ENCODE measurements around the gene PSMC4.

The PSMC4 gene

GRCh38 chr19:39982883-39983282, 11.9 kb downstream of the PSMC4 start:
- Histone ChIP-seq H3K9me3 (ENCODE audit: control insufficient read depth, low read length) (peaks cover 6% of the 10 kb centered on the region), H3K36me3 (ENCODE audit: control insufficient read depth, insufficient read depth, low read length) (peaks cover 44% of the 10 kb centered on the region), H3K27me3 (replicated peaks; ENCODE audit: control insufficient read depth, insufficient read depth, low read length, poor library complexity, severe bottlenecking) (no peaks in the 10 kb centered on the region)

GRCh38 chr19:39983695-39984300, 12.8 kb downstream of the PSMC4 start:
- no peak overlapping the region for H3K4me3 ChIP-seq (ENCODE audit: insufficient read depth, low read depth, low read length, poor library complexity, severe bottlenecking)
- H3K36me3 ChIP-seq (ENCODE audit: control insufficient read depth, insufficient read depth, low read length): peaks cover 37% of the 10 kb centered on the region
- peaks cover 6% of the 10 kb centered on the region for H3K9me3 ChIP-seq (ENCODE audit: control insufficient read depth, low read length)

More at GRCh38 chr19:39982883-39983282, 11.9 kb downstream of the PSMC4 start:
- DNase-seq: no peak
- Histone ChIP-seq H3K27ac (ENCODE audit: insufficient read depth, low read length, poor library complexity, severe bottlenecking) (no peak overlapping the region), H3K4me3 (ENCODE audit: insufficient read depth, low read depth, low read length, poor library complexity, severe bottlenecking) (no peak overlapping the region), H3K4me1 (ENCODE audit: control insufficient read depth, insufficient read depth, low read length, poor library complexity, severe bottlenecking) (no peaks in the 10 kb centered on the region)

GRCh38 chr19:39986643-39987042, 15.7 kb downstream of the PSMC4 start:
- no peak overlapping the region for H3K27ac ChIP-seq (ENCODE audit: insufficient read depth, low read length, poor library complexity, severe bottlenecking)
- H3K4me1 ChIP-seq (ENCODE audit: control insufficient read depth, insufficient read depth, low read length, poor library complexity, severe bottlenecking): no peaks in the 10 kb centered on the region

More at GRCh38 chr19:39983695-39984300, 12.8 kb downstream of the PSMC4 start:
- no peak for DNase-seq
- no peak overlapping the region for H3K27ac ChIP-seq (ENCODE audit: insufficient read depth, low read length, poor library complexity, severe bottlenecking)
- no peaks in the 10 kb centered on the region for H3K27me3 ChIP-seq (replicated peaks; ENCODE audit: control insufficient read depth, insufficient read depth, low read length, poor library complexity, severe bottlenecking)
- H3K4me1 ChIP-seq (ENCODE audit: control insufficient read depth, insufficient read depth, low read length, poor library complexity, severe bottlenecking): no peaks in the 10 kb centered on the region

DNA sequence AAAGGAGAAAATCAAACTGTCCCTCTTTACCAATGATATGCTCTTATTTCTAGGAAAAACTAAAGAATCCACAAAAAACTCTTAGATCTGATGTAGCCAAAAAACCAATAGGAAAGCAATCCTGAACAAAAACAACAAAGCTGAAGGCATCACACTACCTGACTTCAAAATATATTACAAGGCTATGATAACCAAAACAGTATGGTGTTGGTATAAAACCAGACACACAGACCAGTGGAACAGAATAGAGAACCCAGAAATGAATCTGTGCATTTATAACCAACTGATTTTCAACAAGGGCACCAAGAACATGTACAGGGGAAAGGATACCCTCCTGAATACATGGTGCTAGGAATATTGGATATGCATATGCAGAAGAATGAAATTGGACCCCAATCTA, 16.2 kb downstream of the PSMC4 start:
- Histone ChIP-seq H3K27ac (ENCODE audit: insufficient read depth, low read length, poor library complexity, severe bottlenecking) (no peak overlapping the region), H3K36me3 (ENCODE audit: control insufficient read depth, insufficient read depth, low read length) (peaks cover 11% of the 10 kb centered on the region), H3K4me3 (ENCODE audit: insufficient read depth, low read depth, low read length, poor library complexity, severe bottlenecking) (no peak overlapping the region), H3K9me3 (ENCODE audit: control insufficient read depth, low read length) (peaks cover 6% of the 10 kb centered on the region), H3K27me3 (replicated peaks; ENCODE audit: control insufficient read depth, insufficient read depth, low read length, poor library complexity, severe bottlenecking) (no peaks in the 10 kb centered on the region), H3K4me1 (ENCODE audit: control insufficient read depth, insufficient read depth, low read length, poor library complexity, severe bottlenecking) (no peaks in the 10 kb centered on the region)
- DNase-seq: no peak

More at GRCh38 chr19:39986643-39987042, 15.7 kb downstream of the PSMC4 start:
- Histone ChIP-seq H3K36me3 (ENCODE audit: control insufficient read depth, insufficient read depth, low read length) (peaks cover 14% of the 10 kb centered on the region), H3K27me3 (replicated peaks; ENCODE audit: control insufficient read depth, insufficient read depth, low read length, poor library complexity, severe bottlenecking) (no peaks in the 10 kb centered on the region), H3K4me3 (ENCODE audit: insufficient read depth, low read depth, low read length, poor library complexity, severe bottlenecking) (no peak overlapping the region), H3K9me3 (ENCODE audit: control insufficient read depth, low read length) (peaks cover 6% of the 10 kb centered on the region)
- DNase-seq: no peak

DNA sequence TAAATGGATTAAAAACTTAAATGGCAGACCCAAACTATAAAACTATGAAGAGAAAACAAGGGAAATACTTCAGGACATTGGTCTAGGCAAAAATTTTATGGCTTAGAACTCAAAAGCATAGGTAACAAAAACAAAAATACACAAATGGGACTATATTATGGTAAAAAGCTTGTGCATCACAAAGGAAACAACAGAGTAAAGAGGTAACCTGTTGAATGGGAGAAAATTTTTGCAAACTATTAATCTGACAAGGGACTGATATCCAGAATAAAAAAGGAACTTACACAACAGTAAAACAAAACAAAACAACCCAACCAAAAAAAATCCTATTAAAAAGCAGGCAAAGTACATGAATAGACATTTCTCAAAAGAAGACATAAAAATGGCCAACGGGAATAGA, 16.6 kb downstream of the PSMC4 start:
- no peak for DNase-seq
- peaks cover 7% of the 10 kb centered on the region for H3K36me3 ChIP-seq (ENCODE audit: control insufficient read depth, insufficient read depth, low read length)
- H3K27me3 ChIP-seq (replicated peaks; ENCODE audit: control insufficient read depth, insufficient read depth, low read length, poor library complexity, severe bottlenecking): no peaks in the 10 kb centered on the region
- peaks cover 6% of the 10 kb centered on the region for H3K9me3 ChIP-seq (ENCODE audit: control insufficient read depth, low read length)
- H3K4me3 ChIP-seq (ENCODE audit: insufficient read depth, low read depth, low read length, poor library complexity, severe bottlenecking): no peak overlapping the region
- no peaks in the 10 kb centered on the region for H3K4me1 ChIP-seq (ENCODE audit: control insufficient read depth, insufficient read depth, low read length, poor library complexity, severe bottlenecking)
- no peak overlapping the region for H3K27ac ChIP-seq (ENCODE audit: insufficient read depth, low read length, poor library complexity, severe bottlenecking)

- H3K36me3 ChIP-seq (ENCODE audit: control insufficient read depth, insufficient read depth, low read length): peaks cover 6% of the 10 kb centered on the region
- H3K4me1 ChIP-seq (ENCODE audit: control insufficient read depth, insufficient read depth, low read length, poor library complexity, severe bottlenecking): peaks cover 11% of the 10 kb centered on the region
- H3K9me3 ChIP-seq (ENCODE audit: control insufficient read depth, low read length): no peaks in the 10 kb centered on the region
- H3K27me3 ChIP-seq (replicated peaks; ENCODE audit: control insufficient read depth, insufficient read depth, low read length, poor library complexity, severe bottlenecking): no peaks in the 10 kb centered on the region
- no peak overlapping the region for H3K4me3 ChIP-seq (ENCODE audit: insufficient read depth, low read depth, low read length, poor library complexity, severe bottlenecking)
- no peak overlapping the region for H3K27ac ChIP-seq (ENCODE audit: insufficient read depth, low read length, poor library complexity, severe bottlenecking)
- no peak for DNase-seq
Observed at GRCh38 chr19:39993605-39994004, 22.6 kb downstream of the PSMC4 start.

- peaks cover 11% of the 10 kb centered on the region for H3K4me1 ChIP-seq (ENCODE audit: control insufficient read depth, insufficient read depth, low read length, poor library complexity, severe bottlenecking)
- H3K36me3 ChIP-seq (ENCODE audit: control insufficient read depth, insufficient read depth, low read length): peaks cover 6% of the 10 kb centered on the region
- no peak for DNase-seq
- no peak overlapping the region for H3K4me3 ChIP-seq (ENCODE audit: insufficient read depth, low read depth, low read length, poor library complexity, severe bottlenecking)
- no peaks in the 10 kb centered on the region for H3K27me3 ChIP-seq (replicated peaks; ENCODE audit: control insufficient read depth, insufficient read depth, low read length, poor library complexity, severe bottlenecking)
- no peaks in the 10 kb centered on the region for H3K9me3 ChIP-seq (ENCODE audit: control insufficient read depth, low read length)
- no peak overlapping the region for H3K27ac ChIP-seq (ENCODE audit: insufficient read depth, low read length, poor library complexity, severe bottlenecking)
Observed at GRCh38 chr19:39994361-39994760, 23.4 kb downstream of the PSMC4 start.

- Histone ChIP-seq H3K9me3 (ENCODE audit: control insufficient read depth, low read length) (no peaks in the 10 kb centered on the region), H3K4me1 (ENCODE audit: control insufficient read depth, insufficient read depth, low read length, poor library complexity, severe bottlenecking) (peaks cover 11% of the 10 kb centered on the region), H3K27me3 (replicated peaks; ENCODE audit: control insufficient read depth, insufficient read depth, low read length, poor library complexity, severe bottlenecking) (no peaks in the 10 kb centered on the region), H3K27ac (ENCODE audit: insufficient read depth, low read length, poor library complexity, severe bottlenecking) (no peak overlapping the region), H3K4me3 (ENCODE audit: insufficient read depth, low read depth, low read length, poor library complexity, severe bottlenecking) (no peak overlapping the region), H3K36me3 (ENCODE audit: control insufficient read depth, insufficient read depth, low read length) (peaks cover 6% of the 10 kb centered on the region)
- DNase-seq: no peak
Observed at GRCh38 chr19:39995794-39996193, 24.8 kb downstream of the PSMC4 start.

DNA sequence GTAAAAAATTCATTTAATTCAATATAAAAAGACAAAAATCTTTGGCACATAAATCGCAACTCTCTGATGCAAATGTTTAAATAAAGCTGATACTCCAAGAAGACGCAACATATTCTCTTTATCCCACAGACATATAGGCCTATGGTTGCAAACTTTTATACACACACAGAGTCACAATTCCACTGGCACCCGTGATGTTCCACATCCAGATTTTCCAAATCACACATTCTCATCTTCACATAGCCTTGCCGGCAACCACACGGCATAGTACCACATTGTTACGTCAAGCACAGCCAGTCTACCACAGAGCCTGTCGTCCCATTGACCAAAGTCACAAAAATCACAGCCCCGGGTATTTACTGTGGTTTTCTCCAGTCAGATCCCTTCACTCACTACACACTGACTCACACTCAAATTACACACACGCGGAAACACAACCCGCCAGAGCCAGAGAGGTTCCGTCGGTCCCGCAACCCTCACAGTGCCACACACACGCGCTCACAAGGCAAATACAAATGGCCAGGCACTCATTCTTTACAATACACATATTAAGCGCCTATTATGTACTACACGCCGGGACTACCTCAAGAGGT, 25.3 kb downstream of the PSMC4 start:
- H3K9me3 ChIP-seq (ENCODE audit: control insufficient read depth, low read length): no peaks in the 10 kb centered on the region
- peak overlapping the region; percentile 83 for H3K27ac ChIP-seq (ENCODE audit: insufficient read depth, low read length, poor library complexity, severe bottlenecking)
- H3K4me1 ChIP-seq (ENCODE audit: control insufficient read depth, insufficient read depth, low read length, poor library complexity, severe bottlenecking): peaks cover 11% of the 10 kb centered on the region
- H3K4me3 ChIP-seq (ENCODE audit: insufficient read depth, low read depth, low read length, poor library complexity, severe bottlenecking): peak overlapping the region; percentile 74
- H3K27me3 ChIP-seq (replicated peaks; ENCODE audit: control insufficient read depth, insufficient read depth, low read length, poor library complexity, severe bottlenecking): no peaks in the 10 kb centered on the region
- peak in 2 of 3 donors; percentile 15 to 26 for DNase-seq
- H3K36me3 ChIP-seq (ENCODE audit: control insufficient read depth, insufficient read depth, low read length): peaks cover 6% of the 10 kb centered on the region

GRCh38 chr19:39996811-39997637, 26.1 kb downstream of the PSMC4 start, which contains the start of gene ZNF546:
TSS of gene ZNF546 (plus strand) at chr19:39997060. CDS start at chr19:39998327, 1,267 bp downstream.
- no peaks in the 10 kb centered on the region for H3K9me3 ChIP-seq (ENCODE audit: control insufficient read depth, low read length)

More at GRCh38 chr19:39996811-39997637, 26.1 kb downstream of the PSMC4 start, which contains the start of gene ZNF546:
- H3K27me3 ChIP-seq (replicated peaks; ENCODE audit: control insufficient read depth, insufficient read depth, low read length, poor library complexity, severe bottlenecking): no peaks in the 10 kb centered on the region
- DNase-seq: peak; percentile 76 to 85 (median 81)
- H3K4me3 ChIP-seq (ENCODE audit: insufficient read depth, low read depth, low read length, poor library complexity, severe bottlenecking): peak within 1 kb of the TSS; percentile 74
- H3K36me3 ChIP-seq (ENCODE audit: control insufficient read depth, insufficient read depth, low read length): peaks cover 6% of the 10 kb centered on the region
- H3K27ac ChIP-seq (ENCODE audit: insufficient read depth, low read length, poor library complexity, severe bottlenecking): peak within 1 kb of the TSS; percentile 83
- peaks cover 11% of the 10 kb centered on the region for H3K4me1 ChIP-seq (ENCODE audit: control insufficient read depth, insufficient read depth, low read length, poor library complexity, severe bottlenecking)

All from effector memory CD4-positive, alpha-beta T cell (primary cell).